Measurements from ENCODE around the gene TIAM1. TPM values are rescaled to one million over a fixed set of nuclear protein-coding genes. Genes with fewer than 3 reads are reported as not detected.

Gene TIAM1
- total RNA-seq, 2 experiments from 2014 or later = 15.0 to 25.1 TPM

GRCh38 chr21:31340942-31341487 is 3.0 kb downstream of the TIAM1 start:
- Histone ChIP-seq H3K4me2 (ENCODE audit: low read length) (no peak overlapping the region), H3K36me3 (ENCODE audit: insufficient read depth, low read length) (no peaks in the 10 kb centered on the region), H3K9me3 (ENCODE audit: low read length) (no peaks in the 10 kb centered on the region), H3K27ac (ENCODE audit: low read depth, low read length, poor library complexity, severe bottlenecking) (no peak overlapping the region), H3K9me2 (ENCODE audit: insufficient read depth, low read length) (no peaks in the 10 kb centered on the region), H3K4me3 (ENCODE audit: low read depth, low read length, poor library complexity, severe bottlenecking) (no peak overlapping the region), H2AFZ (ENCODE audit: low read length) (no peak overlapping the region), H4K20me1 (ENCODE audit: insufficient read depth, low read length) (no peaks in the 10 kb centered on the region; the same call in 1 of the 2 replicates), H3K4me1 (ENCODE audit: insufficient read depth, low read length, poor library complexity, severe bottlenecking) (no peaks in the 10 kb centered on the region), H3K79me2 (ENCODE audit: insufficient read depth, low read depth, low read length) (no peaks in the 10 kb centered on the region)
- TF ChIP-seq CTCF (conservative IDR thresholded peaks at IDR 0.05; ENCODE audit: low read length) (no peak), EZH2phosphoT487 (IDR thresholded peaks at IDR 0.05; ENCODE audit: borderline replicate concordance, low read depth, low read length) (no peak)
- no peak for DNase-seq (ENCODE audit: low spot score)
- POLR2A ChIA-PET = no interaction called here
- CTCF ChIA-PET (ENCODE audit: unreplicated experiment) = no interaction called here
- BruUV-seq (replicated peaks) = no TSS peak
- intact Hi-C loops (cut with micrococcal nuclease; ENCODE audit: unreplicated experiment) = loop anchor here (10.0 kb wide), 1 partner anchor 214 kb away; no protein-coding TSS in a partner anchor

- no peaks in the 10 kb centered on the region for H3K9me3 ChIP-seq (ENCODE audit: low read length)
- no peak overlapping the region for H3K4me3 ChIP-seq (ENCODE audit: low read depth, low read length, poor library complexity, severe bottlenecking)
- ChIA-PET CTCF (ENCODE audit: unreplicated experiment) (no interaction called here), POLR2A (no interaction called here)
- no peaks in the 10 kb centered on the region for H3K36me3 ChIP-seq (ENCODE audit: insufficient read depth, low read length)
- intact Hi-C loops (cut with micrococcal nuclease; ENCODE audit: unreplicated experiment) = loop anchor here (10.0 kb wide), 1 partner anchor 214 kb away; no protein-coding TSS in a partner anchor
- no peak for DNase-seq (ENCODE audit: low spot score)
- H2AFZ ChIP-seq (ENCODE audit: low read length) = no peak overlapping the region
- H4K20me1 ChIP-seq (ENCODE audit: insufficient read depth, low read length) = no peaks in the 10 kb centered on the region; the same call in 1 of the 2 replicates
- no peak for TF ChIP-seq EZH2phosphoT487 (IDR thresholded peaks at IDR 0.05; ENCODE audit: borderline replicate concordance, low read depth, low read length)
- no peaks in the 10 kb centered on the region for H3K4me1 ChIP-seq (ENCODE audit: insufficient read depth, low read length, poor library complexity, severe bottlenecking)
- H3K9me2 ChIP-seq (ENCODE audit: insufficient read depth, low read length) = no peaks in the 10 kb centered on the region
- no TSS peak for BruUV-seq (replicated peaks)
- H3K79me2 ChIP-seq (ENCODE audit: insufficient read depth, low read depth, low read length) = no peaks in the 10 kb centered on the region
- no peak overlapping the region for H3K27ac ChIP-seq (ENCODE audit: low read depth, low read length, poor library complexity, severe bottlenecking)
- H3K4me2 ChIP-seq (ENCODE audit: low read length) = no peak overlapping the region
Observed at GRCh38 chr21:31340514-31340913, 3.5 kb downstream of the TIAM1 start.

GRCh38 chr21:31339721-31340120 is 4.3 kb downstream of the TIAM1 start:
- Histone ChIP-seq H3K79me2 (ENCODE audit: insufficient read depth, low read depth, low read length) (no peaks in the 10 kb centered on the region), H3K36me3 (ENCODE audit: insufficient read depth, low read length) (no peaks in the 10 kb centered on the region), H2AFZ (ENCODE audit: low read length) (no peak overlapping the region), H3K4me1 (ENCODE audit: insufficient read depth, low read length, poor library complexity, severe bottlenecking) (no peaks in the 10 kb centered on the region), H3K9me2 (ENCODE audit: insufficient read depth, low read length) (no peaks in the 10 kb centered on the region), H3K4me2 (ENCODE audit: low read length) (no peak overlapping the region), H3K4me3 (ENCODE audit: low read depth, low read length, poor library complexity, severe bottlenecking) (no peak overlapping the region), H3K27ac (ENCODE audit: low read depth, low read length, poor library complexity, severe bottlenecking) (no peak overlapping the region), H3K9me3 (ENCODE audit: low read length) (no peaks in the 10 kb centered on the region), H4K20me1 (ENCODE audit: insufficient read depth, low read length) (no peaks in the 10 kb centered on the region; the same call in 1 of the 2 replicates)
- BruUV-seq (replicated peaks) = no TSS peak
- intact Hi-C loops (cut with micrococcal nuclease; ENCODE audit: unreplicated experiment) = loop anchor here (10.0 kb wide), 1 partner anchor 215 kb away; no protein-coding TSS in a partner anchor
- POLR2A ChIA-PET = interaction anchor here (0.6 to 0.8 kb wide), 3 partner anchors 13 to 250 kb away, joined by 3 to 4 read pairs (median 3); no protein-coding TSS in a partner anchor
- CTCF ChIA-PET (ENCODE audit: unreplicated experiment) = no interaction called here
- DNase-seq (ENCODE audit: low spot score) = no peak
- no peak for TF ChIP-seq CTCF (conservative IDR thresholded peaks at IDR 0.05; ENCODE audit: low read length)
- no peak for TF ChIP-seq EZH2phosphoT487 (IDR thresholded peaks at IDR 0.05; ENCODE audit: borderline replicate concordance, low read depth, low read length)
